RPMI7951 (cell line): ENCODE data around the gene NCAN. TPM values are rescaled to one million over a fixed set of nuclear protein-coding genes. Genes with fewer than 3 reads are reported as not detected.
"Not testable (repeated sequence)": the region's sequence is repeated elsewhere in the genome, so short reads cannot be mapped to it uniquely, and the experiment has no call there.

ENCODE experiments used
- DNase-seq: peaks from one replicate; pipeline ENCODE4 v3.0.0-alpha.2; 2012; ENCODE audit warnings: low read depth
- total RNA-seq: library from RNA; depleted of rRNA; stranded (reverse); fragments of >200 nt; shearing (Covaris generic); gene quantifications from 2 replicates; pipeline ENCODE4 v1.2.3, GENCODE V29; 2014

NCAN gene
- total RNA-seq, 1 experiment from 2014 or later: 0.12 TPM

GRCh38 chr19:19193926-19194325, 17.8 kb upstream of the NCAN start:
- no peak for DNase-seq

GRCh38 chr19:19201697-19202630, 9.8 kb upstream of the NCAN start:
- no peak for DNase-seq

GRCh38 chr19:19202707-19203011, 9.1 kb upstream of the NCAN start:
- DNase-seq: no peak

GRCh38 chr19:19203012-19203856, 8.5 kb upstream of the NCAN start, which contains the start of gene NR2C2AP:
Gene NR2C2AP (minus strand): TSS chr19:19203414. CDS start chr19:19203060, 354 bp downstream.
- peak; percentile 91 for DNase-seq

- DNase-seq: no peak
Observed at GRCh38 chr19:19204181-19204580, 7.6 kb upstream of the NCAN start.

GRCh38 chr19:19205416-19206410, 6.0 kb upstream of the NCAN start:
- DNase-seq: no peak

GRCh38 chr19:19206938-19207337, 4.8 kb upstream of the NCAN start:
- no peak for DNase-seq

- DNase-seq: no peak
Observed at GRCh38 chr19:19207637-19208572, 3.9 kb upstream of the NCAN start.

GRCh38 chr19:19209372-19209771, 2.4 kb upstream of the NCAN start:
- DNase-seq: no peak

- no peak for DNase-seq
Observed at GRCh38 chr19:19212916-19213315, 1.2 kb downstream of the NCAN start.

GRCh38 chr19:19213426-19214158, 1.8 kb downstream of the NCAN start:
- no peak for DNase-seq

- DNase-seq: no peak
Observed at GRCh38 chr19:19214159-19214490, 2.4 kb downstream of the NCAN start.

- peak; percentile 47 for DNase-seq
Observed at GRCh38 chr19:19214892-19215291, 3.1 kb downstream of the NCAN start.

- DNase-seq: no peak
Observed at GRCh38 chr19:19215792-19216191, 4.0 kb downstream of the NCAN start.

- peak; percentile 65 for DNase-seq
Observed at GRCh38 chr19:19217099-19217498, 5.3 kb downstream of the NCAN start.

- no peak for DNase-seq
Observed at GRCh38 chr19:19218911-19219310, 7.2 kb downstream of the NCAN start.

GRCh38 chr19:19221000-19221399, 9.2 kb downstream of the NCAN start:
- not testable (repeated sequence) for DNase-seq

- no peak for DNase-seq
Observed at GRCh38 chr19:19223060-19223459, 11.3 kb downstream of the NCAN start.

- DNase-seq: no peak
Observed at GRCh38 chr19:19223636-19224035, 11.9 kb downstream of the NCAN start.
